Measurements from ENCODE around the gene ABHD17A. TPM values are rescaled to one million over a fixed set of nuclear protein-coding genes. Genes with fewer than 3 reads are reported as not detected.

ABHD17A gene
- total and polyA plus RNA-seq, 2 donors (not counting 1 experiment from before 2014, with no cell fraction given): 63.1 to 134 TPM

GRCh38 chr19:1827566-1828278 lies 57.6 kb downstream of the ABHD17A start:
- ATAC-seq (ENCODE audit: low read depth) (no peak), DNase-seq (no peak)
- H3K4me3 Mint-ChIP-seq: no peak overlapping the region
- WGBS (ENCODE audit: insufficient coverage): 98% methylated on average over 39 of the region's 41 CpGs
- no peak overlapping the region for H2AFZ ChIP-seq (ENCODE audit: insufficient read depth, low read depth, low read length, poor library complexity, severe bottlenecking)
- H3K4me3 ChIP-seq (ENCODE audit: control extremely low read depth in 1 of 5, extremely low read depth in 1 of 5, insufficient read depth in 1 of 5, low read depth in 2 of 5, low read length in 4 of 5): no peak overlapping the region
- CTCF ChIA-PET: interaction anchor here (1.1 to 6.1 kb wide), 3 partner anchors 11 to 282 kb away, joined by 4 to 57 read pairs (median 8); no protein-coding TSS in a partner anchor
- no peaks in the 10 kb centered on the region for H3K27me3 ChIP-seq (replicated peaks in 1 of 4; ENCODE audit: control extremely low read depth in 1 of 4, control insufficient read depth in 3 of 4, insufficient read depth in 4 of 4, low read length in 3 of 4)
- H4K20me1 ChIP-seq (ENCODE audit: control insufficient read depth, insufficient read depth, low read length, poor library complexity, severe bottlenecking): peaks cover 87% of the 10 kb centered on the region
- no peak overlapping the region for H3K27ac ChIP-seq (ENCODE audit: low read length in 2 of 2)
- no peaks in the 10 kb centered on the region for H3K27me3 Mint-ChIP-seq
- H3K9me3 ChIP-seq (ENCODE audit: control extremely low read depth in 1 of 3, control insufficient read depth in 2 of 3, insufficient read depth in 1 of 3, low read length in 2 of 3): no peaks in the 10 kb centered on the region
- peaks cover 68% of the 10 kb centered on the region for H3K79me2 ChIP-seq (ENCODE audit: control insufficient read depth, insufficient read depth, low read length)
- peaks cover 0 to 50% of the 10 kb centered on the region in 2 experiments for H3K36me3 ChIP-seq (replicated peaks in 1 of 2; ENCODE audit: control extremely low read depth in 1 of 2, control insufficient read depth in 1 of 2, extremely low read depth in 1 of 2, insufficient read depth in 2 of 2, low read length in 1 of 2)
- H3K4me2 ChIP-seq (replicated peaks; ENCODE audit: low read depth, low read length, poor library complexity, severe bottlenecking): no peak overlapping the region
- TF ChIP-seq CTCF (IDR thresholded peaks at IDR 0.05) (no peak), EZH2 (IDR thresholded peaks at IDR 0.05; ENCODE audit: borderline replicate concordance, insufficient read depth, low read depth, low read length, poor library complexity, severe bottlenecking) (no peak)
- H3K9ac ChIP-seq (ENCODE audit: low read length): no peak overlapping the region
- no peak overlapping the region for H3K27ac Mint-ChIP-seq
- POLR2A ChIA-PET: no interaction called here
- intact Hi-C loops (cut with micrococcal nuclease): loop anchor here (2.0 kb wide), 1 partner anchor 39 kb away; no protein-coding TSS in a partner anchor
- no peaks in the 10 kb centered on the region for H3K9me3 Mint-ChIP-seq (ENCODE audit: insufficient read depth)
- H3K4me1 Mint-ChIP-seq: peaks cover 4% of the 10 kb centered on the region
- peaks cover 0 to 10% of the 10 kb centered on the region in 2 donors for H3K4me1 ChIP-seq (ENCODE audit: control insufficient read depth in 2 of 2, insufficient read depth in 2 of 2, low read length in 2 of 2)

Other genes starting within 250 kb of the ABHD17A start
- 263 and 278 TPM in 2 replicates for gene TCF3, start 232.9 kb downstream of the ABHD17A start, total RNA-seq
- 574 and 588 TPM in 2 replicates for gene TCF3, start 232.9 kb downstream of the ABHD17A start, polyA plus RNA-seq
- gene ONECUT3, start 132.0 kb downstream of the ABHD17A start, total RNA-seq: not detected in 2 replicates
- not detected in 2 replicates for gene ONECUT3, start 132.0 kb downstream of the ABHD17A start, polyA plus RNA-seq
- 3.7 and 5.1 TPM in 2 replicates for gene ATP8B3, start 73.2 kb downstream of the ABHD17A start, total RNA-seq
- 0.89 and 1.4 TPM in 2 replicates for gene ATP8B3, start 73.2 kb downstream of the ABHD17A start, polyA plus RNA-seq
- 72.4 and 72.6 TPM in 2 replicates for gene REXO1, start 37.0 kb downstream of the ABHD17A start, total RNA-seq
- gene REXO1, start 37.0 kb downstream of the ABHD17A start, polyA plus RNA-seq: 108 and 898 TPM in 2 replicates
- 29.7 and 35.8 TPM in 2 replicates for gene KLF16, start 21.9 kb downstream of the ABHD17A start, total RNA-seq
- 43.5 and 49.0 TPM in 2 replicates for gene KLF16, start 21.9 kb downstream of the ABHD17A start, polyA plus RNA-seq
- gene ADAT3, start 19.9 kb upstream of the ABHD17A start, total RNA-seq: 13.4 and 13.9 TPM in 2 replicates
- gene ADAT3, start 19.9 kb upstream of the ABHD17A start, polyA plus RNA-seq: 5.3 and 6.1 TPM in 2 replicates
- gene SCAMP4, start 19.9 kb upstream of the ABHD17A start, total RNA-seq: 60.0 and 62.9 TPM in 2 replicates
- gene SCAMP4, start 19.9 kb upstream of the ABHD17A start, polyA plus RNA-seq: 47.9 and 51.0 TPM in 2 replicates
- 153 and 154 TPM in 2 replicates for gene CSNK1G2, start 55.7 kb upstream of the ABHD17A start, total RNA-seq
- 288 and 304 TPM in 2 replicates for gene CSNK1G2, start 55.7 kb upstream of the ABHD17A start, polyA plus RNA-seq
- 75.2 and 86.2 TPM in 2 replicates for gene BTBD2, start 130.2 kb upstream of the ABHD17A start, total RNA-seq
- 85.6 and 86.4 TPM in 2 replicates for gene BTBD2, start 130.2 kb upstream of the ABHD17A start, polyA plus RNA-seq
- gene MKNK2, start 165.7 kb upstream of the ABHD17A start, total RNA-seq: 777 and 813 TPM in 2 replicates
- 440 and 1,053 TPM in 2 replicates for gene MKNK2, start 165.7 kb upstream of the ABHD17A start, polyA plus RNA-seq
- gene MOB3A, start 210.8 kb upstream of the ABHD17A start, total RNA-seq: 228 and 235 TPM in 2 replicates
- 186 and 190 TPM in 2 replicates for gene MOB3A, start 210.8 kb upstream of the ABHD17A start, polyA plus RNA-seq
- 80.8 and 93.9 TPM in 2 replicates for gene IZUMO4, start 211.4 kb upstream of the ABHD17A start, total RNA-seq
- gene IZUMO4, start 211.4 kb upstream of the ABHD17A start, polyA plus RNA-seq: 34.8 and 45.9 TPM in 2 replicates

Measured in B cell (primary cell).